Fibroblast of lung (primary cell): Measurements from ENCODE around the gene SLC25A36. TPM values are rescaled to one million over a fixed set of nuclear protein-coding genes. Genes with fewer than 3 reads are reported as not detected.
"Not testable (repeated sequence)": the region's sequence is repeated elsewhere in the genome, so short reads cannot be mapped to it uniquely, and the experiment has no call there.

Experiments
- DNase-seq, 2 donors: peaks; one replicate each; pipeline versions ENCODE4 v3.0.0 to v3.0.0-alpha.2; 2010; ENCODE audit warnings: low read depth in 2 of 2
- H2AFZ ChIP-seq: 2 replicates; pipeline ENCODE4 v1.5.1; 2012; ENCODE audit warnings: low read length, control low read depth, inconsistent platforms
- H3K27ac ChIP-seq: 2 replicates; pipeline ENCODE4 v1.5.1; 2011; ENCODE audit warnings: low read length, control low read depth; ENCODE audit not compliant: insufficient read depth
- H3K27me3 ChIP-seq: 2 replicates; pipeline ENCODE4 v1.5.1; 2011; ENCODE audit warnings: mild to moderate bottlenecking, low read length; ENCODE audit not compliant: control insufficient read depth, insufficient read depth
- H3K36me3 ChIP-seq: 2 replicates; pipeline ENCODE4 v1.5.1; 2011; ENCODE audit warnings: low read length; ENCODE audit not compliant: control insufficient read depth, insufficient read depth
- H3K4me1 ChIP-seq: 2 replicates; pipeline ENCODE4 v1.5.1; 2011; ENCODE audit warnings: low read length; ENCODE audit not compliant: control insufficient read depth, insufficient read depth; ENCODE audit errors: extremely low read depth
- H3K4me2 ChIP-seq: 2 replicates; pipeline ENCODE4 v1.5.1; 2011; ENCODE audit warnings: low read length, control low read depth; ENCODE audit not compliant: insufficient read depth; ENCODE audit errors: extremely low read depth
- H3K4me3 ChIP-seq, 4 experiments: fragments of 200-600 bp in 1 of 4; sonication (generic) in 1 of 4; replicated peaks in 1 of 4; 2 replicates each; pipeline ENCODE4 v1.5.1; 2011 to 2016; ENCODE audit warnings: low read length in 4 of 4, low read depth in 3 of 4, mild to moderate bottlenecking in 3 of 4, control low read depth in 2 of 4, inconsistent platforms in 1 of 4, mixed read lengths in 1 of 4; ENCODE audit not compliant: insufficient read depth in 1 of 4; ENCODE audit errors: control extremely low read depth in 1 of 4
- H3K79me2 ChIP-seq: 2 replicates; pipeline ENCODE4 v1.5.1; 2012; ENCODE audit warnings: mild to moderate bottlenecking, low read length, inconsistent platforms; ENCODE audit not compliant: control insufficient read depth, insufficient read depth
- H3K9ac ChIP-seq: 2 replicates; pipeline ENCODE4 v1.5.1; 2011; ENCODE audit warnings: mild to moderate bottlenecking, low read length, control low read depth; ENCODE audit not compliant: insufficient read depth
- H3K9me3 ChIP-seq: 2 replicates; pipeline ENCODE4 v1.5.1; 2012; ENCODE audit warnings: low read depth, low read length; ENCODE audit not compliant: control insufficient read depth, insufficient read depth
- H4K20me1 ChIP-seq: 2 replicates; pipeline ENCODE4 v1.5.1; 2011; ENCODE audit warnings: low read length; ENCODE audit not compliant: control insufficient read depth, insufficient read depth; ENCODE audit errors: extremely low read depth
- CTCF ChIP-seq, 2 donors: IDR thresholded peaks in 1 of 2; conservative IDR thresholded peaks in 1 of 2; 1 replicate in 1 of 2; 2 replicates in 1 of 2; pipeline ENCODE4 v1.5.1; 2011 to 2012; ENCODE audit warnings: low read length in 2 of 2, control low read depth in 1 of 2, inconsistent platforms in 1 of 2, low read depth in 1 of 2, mild to moderate bottlenecking in 1 of 2
- EZH2 ChIP-seq: IDR thresholded peaks from 2 replicates; pipeline ENCODE4 v1.5.1; 2012; ENCODE audit warnings: low read length, control low read depth, mild to moderate bottlenecking; ENCODE audit errors: missing control alignments
- polyA plus RNA-seq, 2 donors: library from polyadenylated mRNA; depleted of rRNA in 1 of 2; stranded (reverse) in 1 of 2; unstranded in 1 of 2; fragments of >200 nt; gene quantifications; 2 replicates each; pipeline ENCODE4 v1.2.1, GENCODE V29; 2011 to 2012; ENCODE audit warnings: missing spikeins in 1 of 2
- total RNA-seq: library from RNA; depleted of rRNA; stranded (reverse); fragments of >200 nt; gene quantifications from 2 replicates; pipeline ENCODE4 v1.2.1, GENCODE V29; 2014

The SLC25A36 gene
- total and polyA plus RNA-seq, 2 donors (not counting 1 experiment from before 2014, with no cell fraction given), result 53.6 to 78.6 TPM

GRCh38 chr3:140994316-140994715 is 52.7 kb downstream of the SLC25A36 start:
- TF ChIP-seq CTCF (conservative IDR thresholded peaks at IDR 0.05 in 1 of 2, IDR thresholded peaks at IDR 0.05 in 1 of 2; ENCODE audit: low read depth in 1 of 2, low read length in 2 of 2) (no peak), EZH2 (no peak)
- Histone ChIP-seq H4K20me1 (no peaks in the 10 kb centered on the region), H3K36me3 (no peaks in the 10 kb centered on the region), H3K27ac (no peak overlapping the region), H3K4me3 (no peak overlapping the region), H3K9ac (no peak overlapping the region), H3K4me2 (no peak overlapping the region), H3K27me3 (no peaks in the 10 kb centered on the region), H3K4me1 (no peaks in the 10 kb centered on the region), H3K9me3 (no peaks in the 10 kb centered on the region), H2AFZ (no peak overlapping the region), H3K79me2 (no peaks in the 10 kb centered on the region)
- DNase-seq, result peak in 1 of 2 donors; percentile 49

GRCh38 chr3:140994861-140995260 is 53.2 kb downstream of the SLC25A36 start:
- H3K27me3 ChIP-seq, H3K4me1 ChIP-seq, H2AFZ ChIP-seq, H3K36me3 ChIP-seq, H3K27ac ChIP-seq, H3K4me2 ChIP-seq, H3K9ac ChIP-seq, H3K79me2 ChIP-seq, H3K4me3 ChIP-seq, DNase-seq, H3K9me3 ChIP-seq, H4K20me1 ChIP-seq: not testable (repeated sequence)

- H3K9ac ChIP-seq, result no peak overlapping the region
- no peaks in the 10 kb centered on the region for H3K9me3 ChIP-seq
- no peaks in the 10 kb centered on the region for H3K27me3 ChIP-seq
- H3K4me1 ChIP-seq, result no peaks in the 10 kb centered on the region
- DNase-seq, result peak in 1 of 2 donors; percentile 6
- H3K4me3 ChIP-seq, result no peak overlapping the region
- TF ChIP-seq CTCF (conservative IDR thresholded peaks at IDR 0.05 in 1 of 2, IDR thresholded peaks at IDR 0.05 in 1 of 2; ENCODE audit: low read depth in 1 of 2, low read length in 2 of 2) (no peak), EZH2 (no peak)
- H3K4me2 ChIP-seq, result no peak overlapping the region
- no peak overlapping the region for H2AFZ ChIP-seq
- H4K20me1 ChIP-seq, result no peaks in the 10 kb centered on the region
- H3K27ac ChIP-seq, result no peak overlapping the region
- H3K36me3 ChIP-seq, result no peaks in the 10 kb centered on the region
- no peaks in the 10 kb centered on the region for H3K79me2 ChIP-seq
Measured at GRCh38 chr3:140995881-140996280, 54.2 kb downstream of the SLC25A36 start.
